GM18502 (cell line): Measurements from ENCODE around the gene TMEM258.

ENCODE experiments used
- ATAC-seq: cut with Tn5 transposase; IDR thresholded peaks from one replicate; pipeline ENCODE4 v1.9.1; 2021; ENCODE audit warnings: mild to moderate bottlenecking; ENCODE audit not compliant: unreplicated experiment, poor library complexity

TMEM258 gene

DNA sequence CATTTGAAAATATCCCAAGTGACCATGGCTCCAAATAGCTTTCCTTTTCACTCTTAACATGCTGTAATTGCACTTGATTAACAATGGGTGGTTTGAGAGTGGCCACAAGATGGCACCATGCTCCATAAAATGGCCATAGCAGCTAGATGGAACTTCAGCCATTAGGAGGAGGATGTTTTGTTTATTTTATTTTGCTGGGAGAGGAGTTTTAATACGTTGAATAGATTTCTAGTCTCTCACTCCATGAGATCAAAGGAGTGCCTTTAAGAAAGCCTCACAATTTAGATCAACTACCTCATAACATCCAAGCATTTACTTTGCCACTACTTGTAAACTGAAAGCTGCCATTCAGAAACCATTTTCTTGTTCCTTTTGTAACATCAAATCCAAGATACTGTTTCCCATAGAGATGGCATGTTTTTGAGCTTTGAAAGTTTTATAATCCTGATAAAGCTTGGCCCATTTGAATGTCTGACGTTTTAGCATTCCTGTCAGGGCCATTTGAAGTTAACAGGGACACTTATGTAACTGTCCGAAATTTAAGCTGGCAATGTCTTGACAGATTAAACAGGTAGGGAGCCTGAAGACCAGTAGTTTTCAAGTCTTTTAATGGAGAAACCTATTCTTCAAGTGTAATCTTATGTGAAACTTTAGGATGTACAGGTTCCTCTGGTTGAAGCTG lies 5.0 kb upstream of the TMEM258 start:
- no peak for ATAC-seq

- no peak for ATAC-seq
Observed at GRCh38 chr11:61795876-61796526, 3.6 kb upstream of the TMEM258 start.

DNA sequence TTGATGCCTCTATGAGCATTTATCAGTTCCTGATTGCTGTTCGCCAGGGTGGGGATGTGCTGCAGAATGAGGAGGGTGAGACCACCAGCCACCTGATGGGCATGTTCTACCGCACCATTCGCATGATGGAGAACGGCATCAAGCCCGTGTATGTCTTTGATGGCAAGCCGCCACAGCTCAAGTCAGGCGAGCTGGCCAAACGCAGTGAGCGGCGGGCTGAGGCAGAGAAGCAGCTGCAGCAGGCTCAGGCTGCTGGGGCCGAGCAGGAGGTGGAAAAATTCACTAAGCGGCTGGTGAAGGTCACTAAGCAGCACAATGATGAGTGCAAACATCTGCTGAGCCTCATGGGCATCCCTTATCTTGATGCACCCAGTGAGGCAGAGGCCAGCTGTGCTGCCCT lies 3.1 kb upstream of the TMEM258 start:
- ATAC-seq: no peak

GRCh38 chr11:61794579-61794978 lies 2.2 kb upstream of the TMEM258 start:
- ATAC-seq: no peak

DNA sequence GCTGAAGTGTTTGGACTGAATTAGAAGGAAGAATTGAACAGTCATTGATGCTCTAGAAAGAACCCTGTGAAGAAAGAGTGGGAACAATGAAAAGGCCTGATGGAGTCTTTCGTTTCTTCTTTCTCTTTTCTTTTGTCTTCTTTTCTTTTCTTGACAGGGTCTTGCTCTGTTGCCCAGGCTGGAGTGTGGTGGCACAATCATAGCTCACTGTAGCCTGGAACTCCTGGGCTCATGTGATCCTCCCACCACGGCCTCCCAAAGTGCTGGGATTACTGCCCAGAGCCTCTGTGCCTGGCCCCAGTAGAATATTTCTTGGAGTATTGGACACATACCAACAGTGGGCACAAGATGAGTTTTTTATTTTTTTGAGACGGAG lies 1.4 kb upstream of the TMEM258 start:
- no peak for ATAC-seq

GRCh38 chr11:61793083-61793828 lies 857 bp upstream of the TMEM258 start:
- peak; percentile 21 for ATAC-seq

DNA sequence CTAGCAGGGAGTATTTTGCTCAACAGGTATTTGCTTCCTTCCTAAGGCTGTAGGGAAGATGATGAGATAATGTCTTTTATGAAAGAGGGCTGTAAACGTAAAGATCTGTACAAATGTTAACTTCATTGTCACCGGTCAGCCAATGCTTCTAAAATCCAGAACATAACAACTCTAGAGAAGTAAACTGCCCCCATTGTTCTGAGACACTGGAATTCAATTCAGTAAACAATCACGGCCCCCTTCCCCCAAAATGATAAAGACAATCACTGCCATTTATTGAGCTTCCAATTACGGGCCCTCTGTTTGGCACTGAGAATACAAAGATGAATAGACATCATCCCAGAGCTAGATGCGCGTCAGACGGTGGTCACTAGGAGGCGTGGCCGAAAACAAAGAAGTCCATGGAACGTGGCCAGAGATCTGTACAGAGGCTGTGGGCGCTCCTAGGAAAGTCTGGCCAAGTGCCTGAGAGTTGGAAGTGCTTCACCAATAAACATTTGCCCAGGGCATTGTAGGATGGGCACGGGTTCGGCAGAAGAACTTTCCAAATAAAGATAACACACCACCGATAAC lies 576 bp downstream of the TMEM258 start:
- ATAC-seq: peak; percentile 37

DNA sequence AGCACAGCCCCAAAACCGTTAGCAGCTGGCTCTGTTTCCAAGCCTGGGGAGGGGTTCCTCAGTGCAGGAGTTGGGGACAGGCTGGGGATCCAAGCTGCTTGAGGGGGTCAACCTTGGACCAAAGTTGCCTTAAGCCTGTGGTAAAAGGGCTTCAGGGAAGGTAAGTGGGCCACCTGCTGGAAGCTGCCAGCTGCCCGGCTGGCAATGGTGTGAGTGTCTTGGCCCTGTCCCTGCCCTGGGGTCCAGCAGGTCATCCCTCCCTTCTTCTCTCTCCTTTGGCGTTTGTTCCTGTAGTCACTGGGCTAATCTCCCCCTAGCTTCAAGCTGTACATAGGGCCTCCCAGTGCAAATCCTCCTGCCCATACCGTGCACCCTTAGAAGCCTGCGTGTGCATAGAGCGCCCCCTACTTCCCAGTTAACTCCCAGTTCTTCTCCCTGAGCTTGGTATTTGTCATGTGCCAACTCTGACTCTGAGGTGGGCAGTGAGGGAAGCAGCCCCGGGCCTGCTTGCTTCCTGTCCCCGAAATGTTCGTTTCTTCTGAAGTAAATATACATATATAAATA lies 4.4 kb downstream of the TMEM258 start:
- ATAC-seq: no peak

- no peak for ATAC-seq
Observed at GRCh38 chr11:61785837-61786402, 6.5 kb downstream of the TMEM258 start.

DNA sequence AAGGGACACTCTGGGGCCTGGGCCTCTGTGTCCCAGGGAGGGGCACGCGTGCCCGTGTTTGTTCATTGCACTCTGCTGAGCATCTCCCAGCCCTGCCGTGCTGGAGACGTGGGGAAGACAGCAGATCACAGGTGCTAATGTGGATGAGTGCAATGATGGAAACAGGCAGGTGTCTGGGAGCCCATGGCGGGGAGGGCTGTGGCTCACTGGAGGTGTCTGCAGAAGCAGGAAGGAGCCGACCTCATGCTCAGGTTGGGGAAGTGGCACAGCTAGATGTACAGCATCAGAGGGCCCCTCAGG lies 7.9 kb downstream of the TMEM258 start:
- no peak for ATAC-seq

- ATAC-seq: no peak
Observed at GRCh38 chr11:61783717-61784505, 8.5 kb downstream of the TMEM258 start.

- ATAC-seq: no peak
Observed at GRCh38 chr11:61782841-61783240, 9.6 kb downstream of the TMEM258 start.

GRCh38 chr11:61782299-61782698 lies 10.1 kb downstream of the TMEM258 start:
- ATAC-seq: no peak

- no peak for ATAC-seq
Observed at GRCh38 chr11:61781585-61781984, 10.8 kb downstream of the TMEM258 start.

DNA sequence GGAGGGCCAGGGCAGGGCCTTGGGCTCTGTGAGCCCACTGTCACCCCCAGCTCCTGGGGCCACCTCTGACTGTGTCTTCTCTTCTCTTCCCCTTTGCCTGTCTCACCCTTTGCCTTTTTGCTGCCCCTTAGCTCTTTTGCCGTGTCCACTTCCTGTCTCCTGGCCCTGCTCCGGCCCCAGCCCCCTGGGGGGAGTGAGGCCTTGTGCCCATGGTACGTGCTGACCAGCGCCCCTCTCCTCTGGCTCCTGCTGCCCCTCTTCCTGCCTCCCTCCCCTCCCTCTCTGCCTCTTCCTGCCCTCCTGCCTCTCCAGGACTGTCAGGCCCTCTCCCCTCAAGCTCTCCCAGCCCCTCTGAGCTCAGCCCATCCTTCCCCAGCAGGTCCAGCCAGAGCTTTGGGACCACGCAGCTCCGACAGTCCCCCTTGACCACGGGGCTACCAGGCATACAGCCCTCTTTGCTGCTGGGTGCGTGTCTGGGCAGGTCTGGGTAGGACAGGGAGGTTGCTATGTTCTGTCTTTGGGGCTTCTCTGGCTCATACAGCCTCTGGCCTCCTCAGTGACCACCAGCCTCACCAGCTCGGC lies 11.7 kb downstream of the TMEM258 start:
- ATAC-seq: no peak

- no peak for ATAC-seq
Observed at GRCh38 chr11:61779666-61780525, 12.5 kb downstream of the TMEM258 start.

- no peak for ATAC-seq
Observed at GRCh38 chr11:61778920-61779650, 13.3 kb downstream of the TMEM258 start.

DNA sequence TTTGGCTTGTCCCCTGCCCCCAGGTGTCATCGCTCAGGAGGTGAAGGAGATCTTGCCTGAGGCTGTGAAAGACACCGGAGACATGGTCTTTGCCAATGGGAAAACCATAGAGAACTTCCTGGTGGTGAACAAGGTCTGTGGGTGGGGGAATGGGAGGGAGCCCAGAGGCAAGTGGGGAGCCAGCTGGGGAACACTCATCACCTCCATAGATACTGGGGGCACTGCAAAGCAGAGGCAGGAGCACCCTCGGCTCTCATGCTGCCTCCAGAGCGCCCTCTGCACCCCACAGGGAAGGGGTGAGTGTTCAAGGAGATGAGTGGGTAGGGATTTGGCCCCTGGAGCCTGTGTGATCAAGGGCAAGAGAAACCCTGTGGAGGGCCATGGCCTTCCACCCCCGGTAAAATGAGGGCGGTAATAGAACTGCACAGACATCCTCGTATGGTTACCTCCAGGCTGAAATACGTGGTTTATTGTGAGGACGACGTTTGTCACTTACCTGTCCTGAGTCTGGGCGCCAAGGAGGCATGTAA lies 14.0 kb downstream of the TMEM258 start:
- no peak for ATAC-seq
